Amniotic epithelial cell (primary cell): ENCODE results near the gene ACKR3.

Experiments used
- DNase-seq: peaks from one replicate; pipeline ENCODE4 v3.0.0-alpha.2; 2010; ENCODE audit warnings: low read depth

Gene ACKR3

GRCh38 chr2:236608188-236608525 lies 38.5 kb downstream of the ACKR3 start:
- DNase-seq = no peak

GRCh38 chr2:236608710-236609109 lies 39.1 kb downstream of the ACKR3 start:
- no peak for DNase-seq

- DNase-seq = peak; percentile 32
These were observed 41.6 kb downstream of the ACKR3 start for GRCh38 chr2:236610991-236611821.

GRCh38 chr2:236612737-236613136 lies 43.1 kb downstream of the ACKR3 start:
- DNase-seq = no peak

GRCh38 chr2:236613612-236614011 lies 44.0 kb downstream of the ACKR3 start:
- DNase-seq = no peak

- no peak for DNase-seq
These were observed 44.9 kb downstream of the ACKR3 start for GRCh38 chr2:236614551-236614950.

- no peak for DNase-seq
These were observed 46.4 kb downstream of the ACKR3 start for GRCh38 chr2:236616031-236616430.

GRCh38 chr2:236616624-236617023 lies 47.0 kb downstream of the ACKR3 start:
- DNase-seq = no peak

- DNase-seq = no peak
These were observed 47.7 kb downstream of the ACKR3 start for GRCh38 chr2:236617221-236617737.

- no peak for DNase-seq
These were observed 48.2 kb downstream of the ACKR3 start for GRCh38 chr2:236617796-236618195.

- no peak for DNase-seq
These were observed 48.7 kb downstream of the ACKR3 start for GRCh38 chr2:236618370-236618769.

- DNase-seq = no peak
These were observed 50.4 kb downstream of the ACKR3 start for GRCh38 chr2:236619910-236620612.

GRCh38 chr2:236621786-236622185 lies 52.2 kb downstream of the ACKR3 start:
- DNase-seq = no peak

GRCh38 chr2:236622201-236622600 lies 52.6 kb downstream of the ACKR3 start:
- DNase-seq = no peak

- DNase-seq = no peak
These were observed 53.0 kb downstream of the ACKR3 start for GRCh38 chr2:236622660-236623059.

GRCh38 chr2:236623816-236624215 lies 54.2 kb downstream of the ACKR3 start:
- no peak for DNase-seq

GRCh38 chr2:236625156-236625690 lies 55.6 kb downstream of the ACKR3 start:
- no peak for DNase-seq

- DNase-seq = no peak
These were observed 56.9 kb downstream of the ACKR3 start for GRCh38 chr2:236626391-236627150.

GRCh38 chr2:236627193-236627592 lies 57.6 kb downstream of the ACKR3 start:
- DNase-seq = no peak

GRCh38 chr2:236627841-236628240 lies 58.2 kb downstream of the ACKR3 start:
- DNase-seq = no peak

- DNase-seq = no peak
These were observed 58.8 kb downstream of the ACKR3 start for GRCh38 chr2:236628256-236628901.
